Testis (tissue), 2 donors: ENCODE data around the gene AGBL4.

ENCODE experiments used
- CTCF ChIP-seq, 3 experiments: fragments of 450-650 bp in 2 of 3; fragments of 200-600 bp in 1 of 3; sonication (generic) in 1 of 3; IDR thresholded peaks; one replicate each; pipeline ENCODE4 v1.5.1; 2016 to 2019; ENCODE audit warnings: antibody characterized with exemption in 3 of 3, mild to moderate bottlenecking in 2 of 3, moderate library complexity in 1 of 3
- POLR2A ChIP-seq: fragments of 450-650 bp; IDR thresholded peaks from one replicate; pipeline ENCODE4 v1.6.1; 2017; ENCODE audit warnings: antibody characterized with exemption, mild to moderate bottlenecking, moderate library complexity

- no peak for TF ChIP-seq CTCF (IDR thresholded peaks at IDR 0.05)
- no peak for TF ChIP-seq POLR2A
Observed at GRCh38 chr1:49576327-49576901, 447.3 kb downstream of the AGBL4 start.
